GM23338 (cell line): ENCODE data around the gene SH3RF3. TPM values are rescaled to one million over a fixed set of nuclear protein-coding genes. Genes with fewer than 3 reads are reported as not detected.

Experiments used
- ATAC-seq: fragments of 200-7000 bp; cut with Tn5 transposase; 3 replicates; pipeline ENCODE4 v1.9.1; 2020
- DNase-seq: peaks from one replicate; pipeline ENCODE4 v3.0.0-alpha.2; 2015; ENCODE audit warnings: low spot score
- H2AFZ ChIP-seq: fragments of 200-600 bp; sonication (generic); 2 replicates; pipeline ENCODE4 v1.8.0; 2016; ENCODE audit warnings: antibody characterized with exemption, mild to moderate bottlenecking, moderate library complexity
- H3F3A ChIP-seq: fragments of 200-600 bp; sonication (generic); replicated peaks from 2 replicates; pipeline ENCODE4 v1.8.0; 2017; ENCODE audit warnings: antibody characterized with exemption, mixed run types, low read depth
- H3K27ac ChIP-seq: fragments of 200-600 bp; sonication (generic); 2 replicates; pipeline ENCODE4 v1.6.1; 2016; ENCODE audit warnings: low read depth
- H3K27me3 ChIP-seq: fragments of 200-600 bp; sonication (generic); 2 replicates; pipeline ENCODE4 v1.8.0; 2016; ENCODE audit warnings: mild to moderate bottlenecking, mixed run types, moderate library complexity; ENCODE audit not compliant: insufficient read depth
- H3K36me3 ChIP-seq: fragments of 200-600 bp; sonication (generic); 2 replicates; pipeline ENCODE4 v1.8.0; 2016; ENCODE audit warnings: mild to moderate bottlenecking; ENCODE audit not compliant: insufficient read depth
- H3K4me1 ChIP-seq: fragments of 200-600 bp; sonication (generic); 2 replicates; pipeline ENCODE4 v1.8.0; 2016; ENCODE audit warnings: mild to moderate bottlenecking, moderate library complexity; ENCODE audit not compliant: insufficient read depth
- H3K4me2 ChIP-seq: fragments of 200-600 bp; sonication (generic); 2 replicates; pipeline ENCODE4 v1.7.1; 2017; ENCODE audit warnings: mixed run types
- H3K4me3 ChIP-seq: fragments of 200-600 bp; sonication (generic); 2 replicates; pipeline ENCODE4 v1.6.1; 2016; ENCODE audit warnings: mixed run types
- H3K79me2 ChIP-seq: fragments of 200-600 bp; sonication (generic); replicated peaks from 2 replicates; pipeline ENCODE4 v1.8.0; 2017; ENCODE audit warnings: mild to moderate bottlenecking; ENCODE audit not compliant: insufficient read depth
- H3K9me2 ChIP-seq: fragments of 200-600 bp; sonication (generic); 2 replicates; pipeline ENCODE4 v1.8.0; 2017; ENCODE audit not compliant: insufficient read depth
- H4K20me1 ChIP-seq: fragments of 200-600 bp; sonication (generic); replicated peaks from 2 replicates; pipeline ENCODE4 v1.8.0; 2017; ENCODE audit warnings: mild to moderate bottlenecking; ENCODE audit not compliant: insufficient read depth
- H3K27ac Mint-ChIP-seq: 2 replicates; pipeline ENCODE4 v1.8.0; 2020; ENCODE audit warnings: inconsistent platforms, mild to moderate bottlenecking, moderate library complexity, mixed read lengths
- H3K27me3 Mint-ChIP-seq: 3 replicates; pipeline ENCODE4 v1.8.0; 2022; ENCODE audit warnings: low read depth, mild to moderate bottlenecking, moderate library complexity, mixed read lengths, inconsistent platforms; ENCODE audit not compliant: insufficient read depth, poor library complexity
- H3K36me3 Mint-ChIP-seq: 3 replicates; pipeline ENCODE4 v1.8.0; 2021; ENCODE audit warnings: low read depth, mild to moderate bottlenecking, inconsistent platforms, moderate library complexity, mixed read lengths
- H3K4me1 Mint-ChIP-seq: 3 replicates; pipeline ENCODE4 v1.8.0; 2020; ENCODE audit warnings: mild to moderate bottlenecking, inconsistent platforms, mixed read lengths
- H3K4me3 Mint-ChIP-seq: 3 replicates; pipeline ENCODE4 v1.8.0; 2021; ENCODE audit warnings: moderate library complexity, mild to moderate bottlenecking, inconsistent platforms, mixed read lengths
- H3K9me3 Mint-ChIP-seq: 3 replicates; pipeline ENCODE4 v1.8.0; 2020; ENCODE audit warnings: moderate library complexity, mild to moderate bottlenecking, inconsistent platforms, mixed read lengths
- CREB1 ChIP-seq: fragments of 250-450 bp; sonication (Bioruptor Pico); IDR thresholded peaks from 2 replicates; pipeline ENCODE4 v1.5.0; 2020; ENCODE audit warnings: low read depth, mild to moderate bottlenecking, moderate library complexity
- CTCF ChIP-seq, 2 experiments: fragments of 200-600 bp in 1 of 2; sonication (generic) in 1 of 2; conservative IDR thresholded peaks; 2 replicates each; pipeline versions ENCODE4 v1.5.1 to v1.6.1; 2016 to 2017; ENCODE audit warnings: antibody characterized with exemption in 2 of 2, low read depth in 2 of 2, mild to moderate bottlenecking in 2 of 2, moderate library complexity in 1 of 2
- ETS1 ChIP-seq: IDR thresholded peaks from 2 replicates; pipeline ENCODE4 v1.6.1; 2016; ENCODE audit warnings: antibody characterized with exemption
- EZH2 ChIP-seq: fragments of 200-600 bp; sonication (generic); IDR thresholded peaks from one replicate; pipeline ENCODE4 v1.8.0; 2017; ENCODE audit warnings: antibody characterized with exemption, mild to moderate bottlenecking, low read depth; ENCODE audit not compliant: unreplicated experiment
- EZH2phosphoT487 ChIP-seq: fragments of 200-600 bp; sonication (generic); IDR thresholded peaks from one replicate; pipeline ENCODE4 v1.8.1; 2018; ENCODE audit warnings: antibody characterized with exemption; ENCODE audit not compliant: unreplicated experiment
- JUNB ChIP-seq: IDR thresholded peaks from one replicate; pipeline ENCODE4 v1.6.1; 2016; ENCODE audit warnings: antibody characterized with exemption; ENCODE audit not compliant: unreplicated experiment
- NANOG ChIP-seq: IDR thresholded peaks from 2 replicates; pipeline ENCODE4 v1.6.1; 2016; ENCODE audit warnings: antibody characterized with exemption, borderline replicate concordance
- POLR2AphosphoS5 ChIP-seq: IDR thresholded peaks from 2 replicates; pipeline ENCODE4 v1.6.1; 2016; ENCODE audit warnings: antibody characterized with exemption, low read depth
- STAT1 ChIP-seq: IDR thresholded peaks from one replicate; pipeline ENCODE4 v1.6.1; 2016; ENCODE audit warnings: antibody characterized with exemption; ENCODE audit not compliant: unreplicated experiment
- ZNF114 ChIP-seq: fragments of 250-450 bp; sonication (Bioruptor Pico); IDR thresholded peaks from 2 replicates; pipeline ENCODE4 v1.5.0; 2020; ENCODE audit warnings: mild to moderate bottlenecking, moderate library complexity
- ZNF331 ChIP-seq: fragments of 250-450 bp; sonication (Bioruptor Pico); IDR thresholded peaks from 2 replicates; pipeline ENCODE4 v1.5.0; 2020; ENCODE audit warnings: low read depth, mild to moderate bottlenecking, moderate library complexity
- polyA plus RNA-seq: library from polyadenylated mRNA; unstranded; fragments of >200 nt; fragmentation: Nextera tagmentation; extraction: Ambion mirVana; gene quantifications from 2 replicates; pipeline ENCODE4 v1.2.1, GENCODE V29; 2016
- total RNA-seq: library from RNA; depleted of rRNA; stranded (reverse); fragments of >200 nt; shearing (Covaris generic); gene quantifications from 2 replicates; pipeline ENCODE4 v1.2.3, GENCODE V29; 2014
- TF ChIP-seq, protein P1 (sequence below): IDR thresholded peaks from one replicate; pipeline ENCODE4 v1.6.1; 2018; ENCODE audit warnings: antibody characterized with exemption; ENCODE audit not compliant: unreplicated experiment
- TF ChIP-seq, protein P2 (sequence below): fragments of 250-450 bp; sonication (Bioruptor Pico); IDR thresholded peaks from 2 replicates; pipeline ENCODE4 v1.5.0; 2020; ENCODE audit warnings: mild to moderate bottlenecking, moderate library complexity

SH3RF3 gene
- total and polyA plus RNA-seq, 2 experiments from 2014 or later, result 0.11 to 0.63 TPM

- Histone ChIP-seq H3K4me3 (no peak overlapping the region), H3K4me1 (peaks cover 3% of the 10 kb centered on the region; the same call in 1 of the 2 replicates), H3K27me3 (no peaks in the 10 kb centered on the region), H3K9me2 (no peaks in the 10 kb centered on the region), H3K36me3 (no peaks in the 10 kb centered on the region), H3F3A (no peaks in the 10 kb centered on the region), H3K27ac (no peak overlapping the region), H4K20me1 (no peaks in the 10 kb centered on the region), H3K4me2 (no peak overlapping the region), H3K79me2 (no peaks in the 10 kb centered on the region), H2AFZ (no peak overlapping the region)
- no peak for ATAC-seq
- H3K4me1 Mint-ChIP-seq, result peaks cover 7% of the 10 kb centered on the region
- no peak overlapping the region; the same call in 1 of the 2 replicates for H3K27ac Mint-ChIP-seq
- TF ChIP-seq POLR2AphosphoS5, result no peak
- TF ChIP-seq EZH2phosphoT487, result no peak
- TF ChIP-seq ZNF331, result no peak
- TF ChIP-seq ZNF114 (CRISPR knock-in tag), result no peak
- TF ChIP-seq CTCF (conservative IDR thresholded peaks at IDR 0.05; ENCODE audit: low read depth in 2 of 2), result no peak
- TF ChIP-seq, protein P1, sequence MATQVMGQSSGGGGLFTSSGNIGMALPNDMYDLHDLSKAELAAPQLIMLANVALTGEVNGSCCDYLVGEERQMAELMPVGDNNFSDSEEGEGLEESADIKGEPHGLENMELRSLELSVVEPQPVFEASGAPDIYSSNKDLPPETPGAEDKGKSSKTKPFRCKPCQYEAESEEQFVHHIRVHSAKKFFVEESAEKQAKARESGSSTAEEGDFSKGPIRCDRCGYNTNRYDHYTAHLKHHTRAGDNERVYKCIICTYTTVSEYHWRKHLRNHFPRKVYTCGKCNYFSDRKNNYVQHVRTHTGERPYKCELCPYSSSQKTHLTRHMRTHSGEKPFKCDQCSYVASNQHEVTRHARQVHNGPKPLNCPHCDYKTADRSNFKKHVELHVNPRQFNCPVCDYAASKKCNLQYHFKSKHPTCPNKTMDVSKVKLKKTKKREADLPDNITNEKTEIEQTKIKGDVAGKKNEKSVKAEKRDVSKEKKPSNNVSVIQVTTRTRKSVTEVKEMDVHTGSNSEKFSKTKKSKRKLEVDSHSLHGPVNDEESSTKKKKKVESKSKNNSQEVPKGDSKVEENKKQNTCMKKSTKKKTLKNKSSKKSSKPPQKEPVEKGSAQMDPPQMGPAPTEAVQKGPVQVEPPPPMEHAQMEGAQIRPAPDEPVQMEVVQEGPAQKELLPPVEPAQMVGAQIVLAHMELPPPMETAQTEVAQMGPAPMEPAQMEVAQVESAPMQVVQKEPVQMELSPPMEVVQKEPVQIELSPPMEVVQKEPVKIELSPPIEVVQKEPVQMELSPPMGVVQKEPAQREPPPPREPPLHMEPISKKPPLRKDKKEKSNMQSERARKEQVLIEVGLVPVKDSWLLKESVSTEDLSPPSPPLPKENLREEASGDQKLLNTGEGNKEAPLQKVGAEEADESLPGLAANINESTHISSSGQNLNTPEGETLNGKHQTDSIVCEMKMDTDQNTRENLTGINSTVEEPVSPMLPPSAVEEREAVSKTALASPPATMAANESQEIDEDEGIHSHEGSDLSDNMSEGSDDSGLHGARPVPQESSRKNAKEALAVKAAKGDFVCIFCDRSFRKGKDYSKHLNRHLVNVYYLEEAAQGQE, result no peak
- no peak for TF ChIP-seq JUNB
- no peak for TF ChIP-seq CREB1 (CRISPR knock-in tag)
- no peak for TF ChIP-seq ETS1
- TF ChIP-seq, protein P2, sequence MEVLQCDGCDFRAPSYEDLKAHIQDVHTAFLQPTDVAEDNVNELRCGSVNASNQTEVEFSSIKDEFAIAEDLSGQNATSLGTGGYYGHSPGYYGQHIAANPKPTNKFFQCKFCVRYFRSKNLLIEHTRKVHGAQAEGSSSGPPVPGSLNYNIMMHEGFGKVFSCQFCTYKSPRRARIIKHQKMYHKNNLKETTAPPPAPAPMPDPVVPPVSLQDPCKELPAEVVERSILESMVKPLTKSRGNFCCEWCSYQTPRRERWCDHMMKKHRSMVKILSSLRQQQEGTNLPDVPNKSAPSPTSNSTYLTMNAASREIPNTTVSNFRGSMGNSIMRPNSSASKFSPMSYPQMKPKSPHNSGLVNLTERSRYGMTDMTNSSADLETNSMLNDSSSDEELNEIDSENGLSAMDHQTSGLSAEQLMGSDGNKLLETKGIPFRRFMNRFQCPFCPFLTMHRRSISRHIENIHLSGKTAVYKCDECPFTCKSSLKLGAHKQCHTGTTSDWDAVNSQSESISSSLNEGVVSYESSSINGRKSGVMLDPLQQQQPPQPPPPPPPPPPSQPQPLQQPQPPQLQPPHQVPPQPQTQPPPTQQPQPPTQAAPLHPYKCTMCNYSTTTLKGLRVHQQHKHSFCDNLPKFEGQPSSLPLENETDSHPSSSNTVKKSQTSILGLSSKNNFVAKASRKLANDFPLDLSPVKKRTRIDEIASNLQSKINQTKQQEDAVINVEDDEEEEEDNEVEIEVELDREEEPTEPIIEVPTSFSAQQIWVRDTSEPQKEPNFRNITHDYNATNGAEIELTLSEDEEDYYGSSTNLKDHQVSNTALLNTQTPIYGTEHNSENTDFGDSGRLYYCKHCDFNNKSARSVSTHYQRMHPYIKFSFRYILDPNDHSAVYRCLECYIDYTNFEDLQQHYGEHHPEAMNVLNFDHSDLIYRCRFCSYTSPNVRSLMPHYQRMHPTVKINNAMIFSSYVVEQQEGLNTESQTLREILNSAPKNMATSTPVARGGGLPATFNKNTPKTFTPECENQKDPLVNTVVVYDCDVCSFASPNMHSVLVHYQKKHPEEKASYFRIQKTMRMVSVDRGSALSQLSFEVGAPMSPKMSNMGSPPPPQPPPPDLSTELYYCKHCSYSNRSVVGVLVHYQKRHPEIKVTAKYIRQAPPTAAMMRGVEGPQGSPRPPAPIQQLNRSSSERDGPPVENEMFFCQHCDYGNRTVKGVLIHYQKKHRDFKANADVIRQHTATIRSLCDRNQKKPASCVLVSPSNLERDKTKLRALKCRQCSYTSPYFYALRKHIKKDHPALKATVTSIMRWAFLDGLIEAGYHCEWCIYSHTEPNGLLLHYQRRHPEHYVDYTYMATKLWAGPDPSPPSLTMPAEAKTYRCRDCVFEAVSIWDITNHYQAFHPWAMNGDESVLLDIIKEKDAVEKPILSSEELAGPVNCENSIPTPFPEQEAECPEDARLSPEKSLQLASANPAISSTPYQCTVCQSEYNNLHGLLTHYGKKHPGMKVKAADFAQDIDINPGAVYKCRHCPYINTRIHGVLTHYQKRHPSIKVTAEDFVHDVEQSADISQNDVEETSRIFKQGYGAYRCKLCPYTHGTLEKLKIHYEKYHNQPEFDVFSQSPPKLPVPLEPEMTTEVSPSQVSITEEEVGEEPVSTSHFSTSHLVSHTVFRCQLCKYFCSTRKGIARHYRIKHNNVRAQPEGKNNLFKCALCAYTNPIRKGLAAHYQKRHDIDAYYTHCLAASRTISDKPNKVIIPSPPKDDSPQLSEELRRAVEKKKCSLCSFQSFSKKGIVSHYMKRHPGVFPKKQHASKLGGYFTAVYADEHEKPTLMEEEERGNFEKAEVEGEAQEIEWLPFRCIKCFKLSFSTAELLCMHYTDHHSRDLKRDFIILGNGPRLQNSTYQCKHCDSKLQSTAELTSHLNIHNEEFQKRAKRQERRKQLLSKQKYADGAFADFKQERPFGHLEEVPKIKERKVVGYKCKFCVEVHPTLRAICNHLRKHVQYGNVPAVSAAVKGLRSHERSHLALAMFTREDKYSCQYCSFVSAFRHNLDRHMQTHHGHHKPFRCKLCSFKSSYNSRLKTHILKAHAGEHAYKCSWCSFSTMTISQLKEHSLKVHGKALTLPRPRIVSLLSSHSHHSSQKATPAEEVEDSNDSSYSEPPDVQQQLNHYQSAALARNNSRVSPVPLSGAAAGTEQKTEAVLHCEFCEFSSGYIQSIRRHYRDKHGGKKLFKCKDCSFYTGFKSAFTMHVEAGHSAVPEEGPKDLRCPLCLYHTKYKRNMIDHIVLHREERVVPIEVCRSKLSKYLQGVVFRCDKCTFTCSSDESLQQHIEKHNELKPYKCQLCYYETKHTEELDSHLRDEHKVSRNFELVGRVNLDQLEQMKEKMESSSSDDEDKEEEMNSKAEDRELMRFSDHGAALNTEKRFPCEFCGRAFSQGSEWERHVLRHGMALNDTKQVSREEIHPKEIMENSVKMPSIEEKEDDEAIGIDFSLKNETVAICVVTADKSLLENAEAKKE, result no peak
- no peak for TF ChIP-seq NANOG
- TF ChIP-seq EZH2, result no peak
- no peak for TF ChIP-seq STAT1
- no peak for DNase-seq
- H3K4me3 Mint-ChIP-seq, result no peak overlapping the region
- H3K27me3 Mint-ChIP-seq, result peaks cover 8% of the 10 kb centered on the region
- peaks cover 2% of the 10 kb centered on the region; the same call in 1 of the 3 replicates for H3K9me3 Mint-ChIP-seq
- H3K36me3 Mint-ChIP-seq, result no peaks in the 10 kb centered on the region
These were observed 24.8 kb downstream of the SH3RF3 start for GRCh38 chr2:109153807-109154206.
